WERI-Rb-1 (cell line): ENCODE results near the gene IZUMO2.
"Not testable (repeated sequence)": the region's sequence is repeated elsewhere in the genome, so short reads cannot be mapped to it uniquely, and the experiment has no call there.

ENCODE experiments used
- DNase-seq: peaks from one replicate; pipeline ENCODE4 v3.0.0-alpha.2; 2020
- H3K27ac ChIP-seq: fragments of 250-450 bp; sonication (Bioruptor Pico); 2 replicates; pipeline ENCODE4 v1.5.1; 2020; ENCODE audit warnings: mild to moderate bottlenecking, moderate library complexity
- H3K27me3 ChIP-seq: fragments of 250-450 bp; sonication (Bioruptor Pico); 2 replicates; pipeline ENCODE4 v1.5.1; 2021; ENCODE audit warnings: mild to moderate bottlenecking, low read depth, moderate library complexity; ENCODE audit not compliant: insufficient read depth, severe bottlenecking
- H3K36me3 ChIP-seq: fragments of 250-450 bp; sonication (Bioruptor Pico); 2 replicates; pipeline ENCODE4 v1.5.1; 2020; ENCODE audit warnings: mild to moderate bottlenecking, moderate library complexity
- H3K4me3 ChIP-seq: 2 replicates; pipeline ENCODE4 v1.5.1; 2011; ENCODE audit warnings: low read depth, mild to moderate bottlenecking, control low read depth, low read length
- H3K9me3 ChIP-seq: fragments of 250-450 bp; sonication (Bioruptor Pico); 2 replicates; pipeline ENCODE4 v1.5.1; 2021; ENCODE audit warnings: mild to moderate bottlenecking, moderate library complexity; ENCODE audit not compliant: severe bottlenecking
- CTCF ChIP-seq: IDR thresholded peaks from 2 replicates; pipeline ENCODE4 v1.5.1; 2011; ENCODE audit warnings: low read depth, mild to moderate bottlenecking, control low read depth, inconsistent platforms, low read length

Gene IZUMO2

GRCh38 chr19:50147462-50148423 lies 15.3 kb downstream of the IZUMO2 start:
- Histone ChIP-seq H3K27ac (no peak overlapping the region), H3K36me3 (no peaks in the 10 kb centered on the region), H3K27me3 (peaks cover 61% of the 10 kb centered on the region), H3K9me3 (peaks cover 15% of the 10 kb centered on the region), H3K4me3 (peak overlapping the region; percentile 42)
- TF ChIP-seq CTCF = 0 out of 2 replicates have a peak, but pooled peaks have one; percentile 11
- DNase-seq = peak; percentile 76

GRCh38 chr19:50141921-50142320 lies 21.2 kb downstream of the IZUMO2 start:
- not testable (repeated sequence) for DNase-seq

GRCh38 chr19:50140118-50140845 lies 22.8 kb downstream of the IZUMO2 start:
- H3K27ac ChIP-seq, DNase-seq, H3K36me3 ChIP-seq, H3K9me3 ChIP-seq, H3K4me3 ChIP-seq: not testable (repeated sequence)
- H3K27me3 ChIP-seq = peaks cover 24% of the 10 kb centered on the region

More at GRCh38 chr19:50141921-50142320, 21.2 kb downstream of the IZUMO2 start:
- H3K36me3 ChIP-seq, H3K27ac ChIP-seq, H3K4me3 ChIP-seq, H3K9me3 ChIP-seq: not testable (repeated sequence)
- H3K27me3 ChIP-seq = peaks cover 17% of the 10 kb centered on the region

- DNase-seq = peak; percentile 23
- peaks cover 22% of the 10 kb centered on the region for H3K27me3 ChIP-seq
Observed at GRCh38 chr19:50136603-50137365, 26.3 kb downstream of the IZUMO2 start.

DNA sequence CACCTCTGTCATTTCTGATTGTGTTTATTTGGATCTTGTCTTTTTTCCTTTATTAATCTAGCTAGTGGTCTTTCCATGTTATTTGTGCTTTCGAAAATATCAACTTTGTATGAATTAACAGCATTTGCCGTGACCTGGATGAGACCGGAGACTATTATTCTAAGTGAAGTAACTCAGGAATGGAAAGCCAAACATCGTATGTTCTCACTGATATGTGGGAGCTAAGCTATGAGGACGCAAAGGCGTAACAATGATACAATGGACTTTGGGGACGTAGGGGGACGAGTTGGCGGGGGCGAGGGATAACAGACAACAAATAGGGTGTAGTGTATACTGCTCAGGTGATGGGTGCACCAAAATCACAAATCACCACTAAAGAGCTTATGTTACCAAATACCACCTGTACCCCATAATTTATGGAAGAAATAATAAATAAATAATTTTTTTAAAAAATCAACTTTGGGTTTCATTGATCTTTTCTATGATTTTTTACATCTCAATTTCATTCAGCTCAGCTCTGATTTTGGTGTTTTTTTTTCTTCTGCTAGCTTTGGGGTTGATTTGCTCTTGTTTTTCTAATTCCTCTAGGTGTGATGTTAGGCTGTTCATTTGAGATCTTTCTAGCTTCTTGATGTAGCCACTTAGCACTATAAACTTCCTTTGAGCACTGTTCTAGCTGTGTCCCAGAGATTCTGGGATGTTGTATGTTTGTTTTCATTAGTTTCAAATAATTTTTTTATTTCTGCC lies 27.1 kb downstream of the IZUMO2 start:
- H3K4me3 ChIP-seq, H3K9me3 ChIP-seq, H3K27ac ChIP-seq, H3K36me3 ChIP-seq: not testable (repeated sequence)
- DNase-seq = peak; percentile 10
- H3K27me3 ChIP-seq = peaks cover 22% of the 10 kb centered on the region

More at GRCh38 chr19:50136603-50137365, 26.3 kb downstream of the IZUMO2 start:
- H3K36me3 ChIP-seq, H3K4me3 ChIP-seq, H3K27ac ChIP-seq, H3K9me3 ChIP-seq: not testable (repeated sequence)

- not testable (repeated sequence) for DNase-seq, H3K36me3 ChIP-seq, H3K27ac ChIP-seq, H3K4me3 ChIP-seq, H3K9me3 ChIP-seq
- peaks cover 22% of the 10 kb centered on the region for H3K27me3 ChIP-seq
Observed at GRCh38 chr19:50134777-50135719, 28.0 kb downstream of the IZUMO2 start.

DNA sequence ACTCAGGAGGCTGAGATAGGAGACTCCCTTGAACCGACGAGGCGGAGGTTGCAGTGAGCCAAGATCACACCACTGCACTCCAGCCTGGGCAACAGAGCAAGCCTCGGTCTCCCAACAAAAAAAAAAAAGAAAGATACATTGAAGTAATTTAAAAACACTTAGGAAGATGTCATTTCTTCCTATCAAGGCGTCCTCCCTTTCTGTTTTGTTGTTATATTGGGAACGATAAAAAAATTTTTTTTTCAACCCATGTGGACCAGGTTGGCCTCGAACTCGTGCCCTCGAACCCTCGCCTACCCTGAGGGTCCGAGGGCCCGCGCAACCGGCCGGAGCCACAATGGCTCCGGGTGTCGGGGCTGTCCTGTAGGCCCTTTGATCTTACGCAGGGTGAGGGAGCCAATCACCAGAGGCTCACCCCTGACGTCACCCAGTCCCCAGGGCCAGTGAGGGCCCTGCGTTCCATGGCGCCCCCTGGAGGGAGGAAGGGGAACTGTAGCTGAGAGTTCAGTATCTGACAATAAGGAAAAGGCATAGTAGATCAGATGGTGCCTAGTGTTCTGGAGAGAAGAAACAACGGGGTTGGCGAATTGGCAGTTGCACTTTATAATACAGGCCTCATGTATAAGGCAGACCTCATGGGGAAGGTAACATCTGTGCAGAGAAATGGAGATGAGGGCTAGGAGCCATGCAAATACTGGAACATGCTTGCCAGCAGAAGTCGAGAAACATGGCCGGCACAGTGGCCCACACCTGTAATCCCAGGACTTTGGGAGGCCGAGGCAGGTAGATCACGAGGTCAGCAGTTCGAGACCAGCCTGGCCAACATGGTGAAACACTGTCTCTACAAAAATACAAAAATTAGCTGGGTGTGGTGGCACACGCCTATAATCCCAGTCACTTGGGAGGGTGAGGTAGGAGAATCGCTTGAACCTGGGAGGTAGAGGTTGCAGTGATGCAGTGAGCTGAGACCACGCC lies 29.3 kb downstream of the IZUMO2 start:
- H3K9me3 ChIP-seq, H3K27ac ChIP-seq, H3K36me3 ChIP-seq, DNase-seq, H3K4me3 ChIP-seq: not testable (repeated sequence)
- H3K27me3 ChIP-seq = peaks cover 22% of the 10 kb centered on the region

DNA sequence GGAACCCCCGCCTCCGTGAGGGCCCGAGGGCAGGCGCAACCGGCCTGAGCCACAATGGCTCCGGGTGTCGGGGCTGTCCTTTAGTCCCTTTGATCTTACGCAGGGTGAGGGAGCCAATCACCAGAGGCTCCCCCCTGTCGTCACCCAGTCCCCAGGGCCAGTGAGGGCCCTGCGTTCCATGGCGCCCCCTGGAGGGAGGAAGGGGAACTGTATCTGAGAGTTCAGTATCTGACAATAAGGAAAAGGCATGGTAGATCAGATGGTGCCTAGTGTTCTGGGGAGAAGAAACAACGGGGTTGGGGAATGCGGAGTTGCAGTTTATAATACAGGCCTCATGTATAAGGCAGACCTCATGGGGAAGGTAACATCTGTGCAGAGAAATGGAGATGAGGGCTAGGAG lies 59.1 kb downstream of the IZUMO2 start:
- not testable (repeated sequence) for H3K36me3 ChIP-seq, H3K27ac ChIP-seq, H3K4me3 ChIP-seq, H3K27me3 ChIP-seq, H3K9me3 ChIP-seq, DNase-seq

DNA sequence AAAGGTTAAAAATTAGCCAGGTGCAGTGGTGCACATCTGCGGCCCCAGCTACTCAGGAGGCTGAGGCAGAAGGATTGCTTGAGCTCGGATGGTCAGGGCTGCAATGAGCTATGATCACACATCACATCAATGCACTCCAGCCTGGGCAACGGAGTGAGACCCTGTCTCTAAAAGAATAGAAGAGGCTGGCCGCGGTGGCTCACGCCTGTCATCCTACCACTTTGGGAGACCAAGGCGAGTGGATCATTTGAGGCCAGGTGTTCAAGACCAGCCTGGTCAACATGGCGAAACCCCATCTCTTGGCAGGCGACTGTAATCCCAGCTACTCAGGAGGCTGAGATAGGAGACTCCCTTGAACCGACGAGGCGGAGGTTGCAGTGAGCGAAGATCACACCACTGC lies 59.7 kb downstream of the IZUMO2 start:
- not testable (repeated sequence) for H3K27me3 ChIP-seq, H3K27ac ChIP-seq

More for the DNA sequence above, 59.7 kb downstream of the IZUMO2 start:
- H3K36me3 ChIP-seq, DNase-seq, H3K9me3 ChIP-seq, H3K4me3 ChIP-seq: not testable (repeated sequence)
